NCI-H1417 treated with DMSO at 0.1 percent for 48 hours (cell line): ENCODE measurements around the gene TMEM203.

Experiments used
- DNase-seq: peaks from one replicate; lab custom pipeline; 2025; lab: John Stamatoyannopoulos, UW

Gene TMEM203

GRCh38 chr9:137228968-137229896 lies 23.8 kb upstream of the TMEM203 start:
- no peak for DNase-seq

- DNase-seq = no peak
These were observed 23.1 kb upstream of the TMEM203 start for GRCh38 chr9:137228506-137228967.

- no peak for DNase-seq
These were observed 22.5 kb upstream of the TMEM203 start for GRCh38 chr9:137227853-137228505.

GRCh38 chr9:137227054-137227852 lies 21.8 kb upstream of the TMEM203 start, which contains the start of gene RNF224:
TSS of gene RNF224 (plus strand) at chr9:137227502. CDS start at chr9:137228336, 834 bp downstream.
- peak; percentile 38 for DNase-seq

GRCh38 chr9:137226338-137227053 lies 21.0 kb upstream of the TMEM203 start:
- no peak for DNase-seq

- no peak for DNase-seq
These were observed 20.4 kb upstream of the TMEM203 start for GRCh38 chr9:137225699-137226331.

- DNase-seq = no peak
These were observed 19.6 kb upstream of the TMEM203 start, which contains the start of gene CYSRT1 for GRCh38 chr9:137224830-137225694. TSS of gene CYSRT1 (plus strand) at chr9:137225174. CDS start at chr9:137225622, 448 bp downstream.

- DNase-seq = peak; percentile 90
These were observed 17.9 kb upstream of the TMEM203 start for GRCh38 chr9:137223078-137223970.

- no peak for DNase-seq
These were observed 17.0 kb upstream of the TMEM203 start, which contains the start of gene RNF208 for GRCh38 chr9:137222190-137223077. TSS of gene RNF208 (minus strand) at chr9:137222240. CDS start at chr9:137221212, 1,028 bp downstream.

- no peak for DNase-seq
These were observed 16.2 kb upstream of the TMEM203 start for GRCh38 chr9:137221506-137222111.

- no peak for DNase-seq
These were observed 15.7 kb upstream of the TMEM203 start for GRCh38 chr9:137221095-137221505.

GRCh38 chr9:137220317-137221094 lies 15.1 kb upstream of the TMEM203 start:
- DNase-seq = no peak

- no peak for DNase-seq
These were observed 14.4 kb upstream of the TMEM203 start for GRCh38 chr9:137219757-137220316.

- no peak for DNase-seq
These were observed 13.4 kb upstream of the TMEM203 start for GRCh38 chr9:137218754-137219271.

- no peak for DNase-seq
These were observed 12.8 kb upstream of the TMEM203 start for GRCh38 chr9:137218212-137218753.
